HL-60 (cell line): ENCODE data around the gene USP24.

Experiments
- DNase-seq, 2 experiments: peaks; one replicate each; pipeline ENCODE4 v3.0.0-alpha.2; 2010 to 2020; ENCODE audit warnings: low read depth in 1 of 2, low spot score in 1 of 2
- H3K27ac ChIP-seq: fragments of 250-450 bp; sonication (Bioruptor Pico); replicated peaks from 2 replicates; pipeline ENCODE4 v1.5.1; 2020; ENCODE audit warnings: mild to moderate bottlenecking, moderate library complexity
- H3K27me3 ChIP-seq: fragments of 250-450 bp; sonication (Bioruptor Pico); 2 replicates; pipeline ENCODE4 v1.5.1; 2021; ENCODE audit warnings: mild to moderate bottlenecking, moderate library complexity; ENCODE audit not compliant: insufficient read depth, poor library complexity, severe bottlenecking
- H3K4me3 ChIP-seq: replicated peaks from 2 replicates; pipeline ENCODE4 v1.5.1; 2011; ENCODE audit warnings: mild to moderate bottlenecking, control low read depth, low read length; ENCODE audit not compliant: insufficient read depth
- GABPA ChIP-seq: IDR thresholded peaks from 2 replicates; pipeline ENCODE4 v1.6.1; 2012; ENCODE audit warnings: low read depth
- POLR2AphosphoS5 ChIP-seq: IDR thresholded peaks from 2 replicates; pipeline ENCODE4 v1.6.1; 2012; ENCODE audit warnings: low read depth
- REST ChIP-seq: IDR thresholded peaks from 2 replicates; pipeline ENCODE4 v1.6.1; 2012; ENCODE audit warnings: low read depth; ENCODE audit not compliant: insufficient replicate concordance
- SPI1 ChIP-seq: IDR thresholded peaks from 2 replicates; pipeline ENCODE4 v1.6.1; 2012; ENCODE audit warnings: low read depth, mild to moderate bottlenecking, borderline replicate concordance
- microRNA-seq: library from miRNA; unstranded; fragments of <30 nt; microRNA quantifications from one replicate; pipeline ENCODE4, GENCODE V29; 2018
- TF ChIP-seq, protein P1 (sequence below): IDR thresholded peaks from one replicate; pipeline ENCODE4 v1.5.1; 2011; ENCODE audit warnings: low read length, control low read depth, inconsistent platforms; ENCODE audit not compliant: insufficient read depth

USP24 gene

GRCh38 chr1:55018395-55018794 is 196.8 kb downstream of the USP24 start:
- H3K27ac ChIP-seq, result no peak overlapping the region
- peaks cover 4% of the 10 kb centered on the region for H3K27me3 ChIP-seq
- DNase-seq, result no peak
- TF ChIP-seq SPI1 (no peak), REST (no peak), GABPA (no peak), POLR2AphosphoS5 (no peak)
- TF ChIP-seq, protein P1, sequence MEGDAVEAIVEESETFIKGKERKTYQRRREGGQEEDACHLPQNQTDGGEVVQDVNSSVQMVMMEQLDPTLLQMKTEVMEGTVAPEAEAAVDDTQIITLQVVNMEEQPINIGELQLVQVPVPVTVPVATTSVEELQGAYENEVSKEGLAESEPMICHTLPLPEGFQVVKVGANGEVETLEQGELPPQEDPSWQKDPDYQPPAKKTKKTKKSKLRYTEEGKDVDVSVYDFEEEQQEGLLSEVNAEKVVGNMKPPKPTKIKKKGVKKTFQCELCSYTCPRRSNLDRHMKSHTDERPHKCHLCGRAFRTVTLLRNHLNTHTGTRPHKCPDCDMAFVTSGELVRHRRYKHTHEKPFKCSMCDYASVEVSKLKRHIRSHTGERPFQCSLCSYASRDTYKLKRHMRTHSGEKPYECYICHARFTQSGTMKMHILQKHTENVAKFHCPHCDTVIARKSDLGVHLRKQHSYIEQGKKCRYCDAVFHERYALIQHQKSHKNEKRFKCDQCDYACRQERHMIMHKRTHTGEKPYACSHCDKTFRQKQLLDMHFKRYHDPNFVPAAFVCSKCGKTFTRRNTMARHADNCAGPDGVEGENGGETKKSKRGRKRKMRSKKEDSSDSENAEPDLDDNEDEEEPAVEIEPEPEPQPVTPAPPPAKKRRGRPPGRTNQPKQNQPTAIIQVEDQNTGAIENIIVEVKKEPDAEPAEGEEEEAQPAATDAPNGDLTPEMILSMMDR, result no peak
- no peak overlapping the region for H3K4me3 ChIP-seq

Small RNAs within 50 kb of the gene (microRNA-seq; reads per million reads assigned to microRNA genes)
- gene MIR4422, result 0.90 reads per million
